Measurements from ENCODE around the gene HDAC9. TPM values are rescaled to one million over a fixed set of nuclear protein-coding genes. Genes with fewer than 3 reads are reported as not detected.

The HDAC9 gene
- total RNA-seq, 4 donors from 2014 or later, result 3.4 to 7.2 (median 4.5) TPM

- Histone ChIP-seq H3K4me3 (no peak overlapping the region), H3K9me3 (no peaks in the 10 kb centered on the region), H3K27ac (no peak overlapping the region), H3K27me3 (no peaks in the 10 kb centered on the region), H3K36me3 (no peaks in the 10 kb centered on the region), H3K4me1 (no peaks in the 10 kb centered on the region)
- 60% methylated on average over 2 of the region's 2 CpGs for WGBS
- TF ChIP-seq POLR2A (IDR thresholded peaks at IDR 0.05), result no peak
- TF ChIP-seq, protein P1, sequence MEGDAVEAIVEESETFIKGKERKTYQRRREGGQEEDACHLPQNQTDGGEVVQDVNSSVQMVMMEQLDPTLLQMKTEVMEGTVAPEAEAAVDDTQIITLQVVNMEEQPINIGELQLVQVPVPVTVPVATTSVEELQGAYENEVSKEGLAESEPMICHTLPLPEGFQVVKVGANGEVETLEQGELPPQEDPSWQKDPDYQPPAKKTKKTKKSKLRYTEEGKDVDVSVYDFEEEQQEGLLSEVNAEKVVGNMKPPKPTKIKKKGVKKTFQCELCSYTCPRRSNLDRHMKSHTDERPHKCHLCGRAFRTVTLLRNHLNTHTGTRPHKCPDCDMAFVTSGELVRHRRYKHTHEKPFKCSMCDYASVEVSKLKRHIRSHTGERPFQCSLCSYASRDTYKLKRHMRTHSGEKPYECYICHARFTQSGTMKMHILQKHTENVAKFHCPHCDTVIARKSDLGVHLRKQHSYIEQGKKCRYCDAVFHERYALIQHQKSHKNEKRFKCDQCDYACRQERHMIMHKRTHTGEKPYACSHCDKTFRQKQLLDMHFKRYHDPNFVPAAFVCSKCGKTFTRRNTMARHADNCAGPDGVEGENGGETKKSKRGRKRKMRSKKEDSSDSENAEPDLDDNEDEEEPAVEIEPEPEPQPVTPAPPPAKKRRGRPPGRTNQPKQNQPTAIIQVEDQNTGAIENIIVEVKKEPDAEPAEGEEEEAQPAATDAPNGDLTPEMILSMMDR (IDR thresholded peaks at IDR 0.05), result no peak
- no peak for TF ChIP-seq EP300 (IDR thresholded peaks at IDR 0.05)
- no peak for TF ChIP-seq POLR2AphosphoS5 (IDR thresholded peaks at IDR 0.05)
- no peak for DNase-seq (ENCODE audit: low spot score in 2 of 2)
Measured at GRCh38 chr7:18927134-18927533, 431.6 kb downstream of the HDAC9 start.

DNA sequence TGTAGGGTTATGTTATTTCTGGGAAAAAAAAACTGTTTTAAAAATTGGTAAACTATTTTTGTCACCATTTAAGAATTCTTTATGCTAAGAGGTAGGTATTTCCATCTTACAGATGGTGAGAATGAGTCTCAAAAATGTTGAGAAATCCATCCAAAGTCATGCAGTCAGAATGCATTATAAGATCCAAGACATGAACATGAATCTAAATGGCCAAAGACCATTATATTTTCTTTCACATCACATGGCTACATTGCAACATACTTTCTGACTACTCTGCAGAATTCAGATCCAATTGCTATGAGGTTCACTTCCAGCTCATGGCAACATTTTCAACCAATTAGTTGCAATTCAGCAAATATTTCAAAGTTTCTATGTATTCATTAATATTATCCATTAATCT is 440.7 kb downstream of the HDAC9 start:
- H3K9me3 ChIP-seq, result no peaks in the 10 kb centered on the region
- no peaks in the 10 kb centered on the region for H3K4me1 ChIP-seq
- H3K36me3 ChIP-seq, result no peaks in the 10 kb centered on the region
- TF ChIP-seq EP300 (IDR thresholded peaks at IDR 0.05), result no peak
- TF ChIP-seq, protein P1 (IDR thresholded peaks at IDR 0.05), result no peak
- no peak for TF ChIP-seq POLR2AphosphoS5 (IDR thresholded peaks at IDR 0.05)
- no peak for TF ChIP-seq POLR2A (IDR thresholded peaks at IDR 0.05)
- H3K4me3 ChIP-seq, result no peak overlapping the region
- no peak for DNase-seq (ENCODE audit: low spot score in 2 of 2)
- no peaks in the 10 kb centered on the region for H3K27me3 ChIP-seq
- no peak overlapping the region for H3K27ac ChIP-seq

DNA sequence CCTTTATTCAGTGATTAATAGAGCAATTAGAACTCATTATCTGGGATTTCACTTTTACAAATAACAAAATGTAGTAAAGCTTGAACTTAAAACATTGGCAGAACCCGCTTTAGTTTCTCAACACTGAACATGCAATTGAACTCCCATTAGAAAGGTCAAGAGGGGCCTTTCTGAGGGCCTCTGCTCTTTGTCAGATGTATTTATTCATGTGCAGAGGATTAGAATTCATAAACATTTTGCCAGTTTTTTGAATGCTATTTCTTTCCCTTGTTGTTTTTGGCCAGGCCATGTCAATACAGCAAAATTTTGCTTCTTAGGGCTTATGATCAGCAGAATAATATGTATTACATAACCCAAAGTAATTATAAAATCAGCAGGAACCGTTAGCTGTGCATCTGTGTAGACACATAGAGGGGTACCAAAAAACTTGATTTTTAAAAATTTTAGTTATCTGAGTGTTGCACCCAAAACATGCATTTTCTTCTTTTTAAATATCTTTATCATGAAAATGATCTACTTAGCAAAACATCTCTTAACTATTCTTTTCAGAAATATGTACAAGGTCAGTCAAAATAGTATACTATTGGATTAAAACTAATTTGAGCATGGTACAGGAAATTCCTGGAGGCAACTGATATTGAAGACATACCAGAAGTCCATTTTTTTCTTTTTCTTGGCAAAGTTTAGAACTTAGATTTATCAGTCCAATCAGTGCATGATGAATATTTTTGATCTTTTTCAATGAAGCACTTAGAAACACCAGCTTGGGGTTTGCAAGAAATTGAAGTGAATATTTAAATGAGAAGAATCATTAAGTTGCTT is 444.4 kb downstream of the HDAC9 start:
- no peaks in the 10 kb centered on the region for H3K4me1 ChIP-seq
- DNase-seq (ENCODE audit: low spot score in 2 of 2), result no peak
- no peak for TF ChIP-seq POLR2AphosphoS5 (IDR thresholded peaks at IDR 0.05)
- TF ChIP-seq, protein P1 (IDR thresholded peaks at IDR 0.05), result no peak
- TF ChIP-seq EP300 (IDR thresholded peaks at IDR 0.05), result no peak
- TF ChIP-seq POLR2A (IDR thresholded peaks at IDR 0.05), result no peak
- no peaks in the 10 kb centered on the region for H3K36me3 ChIP-seq
- WGBS, result 70% methylated on average over 2 of the region's 2 CpGs
- no peaks in the 10 kb centered on the region for H3K27me3 ChIP-seq
- no peak overlapping the region for H3K4me3 ChIP-seq
- H3K9me3 ChIP-seq, result no peaks in the 10 kb centered on the region
- H3K27ac ChIP-seq, result no peak overlapping the region

DNA sequence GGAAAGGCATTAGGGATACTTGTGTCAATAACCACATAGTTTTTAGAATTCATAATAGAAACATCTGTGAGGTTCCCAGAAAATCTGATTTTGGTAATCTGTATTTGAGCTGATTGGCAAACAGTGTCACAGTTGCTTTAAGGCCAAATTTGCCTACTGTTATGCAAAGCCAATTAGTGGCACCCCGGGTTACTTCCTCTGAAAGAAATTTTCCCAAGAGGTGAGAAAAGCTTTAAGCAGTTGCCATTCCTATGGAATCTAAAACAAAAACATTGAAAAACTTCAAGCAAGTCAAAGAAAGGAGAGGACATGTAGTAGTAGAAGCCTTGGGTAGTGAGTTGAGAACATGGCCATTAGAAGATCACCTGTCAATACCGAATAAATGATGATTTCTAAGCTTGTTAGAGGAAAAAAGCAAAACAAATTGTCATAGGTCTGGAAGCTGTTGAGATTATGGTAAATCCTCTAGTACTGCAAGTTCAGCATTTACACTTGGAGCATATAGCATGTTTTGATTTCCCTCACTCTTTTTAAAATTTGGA is 445.1 kb downstream of the HDAC9 start:
- Histone ChIP-seq H3K9me3 (no peaks in the 10 kb centered on the region), H3K27me3 (no peaks in the 10 kb centered on the region), H3K36me3 (no peaks in the 10 kb centered on the region), H3K27ac (no peak overlapping the region), H3K4me3 (no peak overlapping the region), H3K4me1 (no peaks in the 10 kb centered on the region)
- DNase-seq (ENCODE audit: low spot score in 2 of 2), result no peak
- 40% methylated on average over 2 of the region's 2 CpGs for WGBS
- no peak for TF ChIP-seq POLR2A (IDR thresholded peaks at IDR 0.05)
- no peak for TF ChIP-seq POLR2AphosphoS5 (IDR thresholded peaks at IDR 0.05)
- TF ChIP-seq, protein P1 (IDR thresholded peaks at IDR 0.05), result no peak
- no peak for TF ChIP-seq EP300 (IDR thresholded peaks at IDR 0.05)

- Histone ChIP-seq H3K4me3 (no peak overlapping the region), H3K9me3 (no peaks in the 10 kb centered on the region), H3K27ac (no peak overlapping the region), H3K27me3 (no peaks in the 10 kb centered on the region), H3K36me3 (no peaks in the 10 kb centered on the region), H3K4me1 (no peaks in the 10 kb centered on the region)
- no peak for DNase-seq (ENCODE audit: low spot score in 2 of 2)
- WGBS, result 44% methylated on average over 2 of the region's 2 CpGs
- TF ChIP-seq EP300 (IDR thresholded peaks at IDR 0.05) (no peak), POLR2AphosphoS5 (IDR thresholded peaks at IDR 0.05) (no peak)
- TF ChIP-seq, protein P1 (IDR thresholded peaks at IDR 0.05), result no peak
Measured at GRCh38 chr7:18941207-18941606, 445.7 kb downstream of the HDAC9 start.
